Measurements from ENCODE around the gene UQCRC2.
A peak's percentile ranks its signal among the peaks of the same experiment; 100 is the strongest.
"Not testable (repeated sequence)": the region's sequence is repeated elsewhere in the genome, so short reads cannot be mapped to it uniquely, and the experiment has no call there.

The UQCRC2 gene

GRCh38 chr16:21952793-21953540, at the start of gene UQCRC2:
Gene UQCRC2, plus strand, starts transcription at chr16:21953361. Its CDS starts 63 bp downstream, at chr16:21953424.
- no peaks in the 10 kb centered on the region for H3K27me3 ChIP-seq (replicated peaks; ENCODE audit: insufficient read depth, low read length)
- peak within 1 kb of the TSS; percentile 81 for H3K27ac ChIP-seq (ENCODE audit: low read length)
- H2AFZ ChIP-seq (ENCODE audit: low read length), result peak within 1 kb of the TSS; percentile 82
- H3K36me3 ChIP-seq (replicated peaks; ENCODE audit: insufficient read depth, low read length), result 0 out of 2 replicates have a peak, but pooled peaks cover 4% of the 10 kb centered on the region
- TF ChIP-seq EZH2phosphoT487 (IDR thresholded peaks at IDR 0.05; ENCODE audit: low read length) (no peak), EZH2 (optimal IDR thresholded peaks at IDR 0.05; ENCODE audit: low read depth, low read length) (no peak)
- TF ChIP-seq, protein P1, sequence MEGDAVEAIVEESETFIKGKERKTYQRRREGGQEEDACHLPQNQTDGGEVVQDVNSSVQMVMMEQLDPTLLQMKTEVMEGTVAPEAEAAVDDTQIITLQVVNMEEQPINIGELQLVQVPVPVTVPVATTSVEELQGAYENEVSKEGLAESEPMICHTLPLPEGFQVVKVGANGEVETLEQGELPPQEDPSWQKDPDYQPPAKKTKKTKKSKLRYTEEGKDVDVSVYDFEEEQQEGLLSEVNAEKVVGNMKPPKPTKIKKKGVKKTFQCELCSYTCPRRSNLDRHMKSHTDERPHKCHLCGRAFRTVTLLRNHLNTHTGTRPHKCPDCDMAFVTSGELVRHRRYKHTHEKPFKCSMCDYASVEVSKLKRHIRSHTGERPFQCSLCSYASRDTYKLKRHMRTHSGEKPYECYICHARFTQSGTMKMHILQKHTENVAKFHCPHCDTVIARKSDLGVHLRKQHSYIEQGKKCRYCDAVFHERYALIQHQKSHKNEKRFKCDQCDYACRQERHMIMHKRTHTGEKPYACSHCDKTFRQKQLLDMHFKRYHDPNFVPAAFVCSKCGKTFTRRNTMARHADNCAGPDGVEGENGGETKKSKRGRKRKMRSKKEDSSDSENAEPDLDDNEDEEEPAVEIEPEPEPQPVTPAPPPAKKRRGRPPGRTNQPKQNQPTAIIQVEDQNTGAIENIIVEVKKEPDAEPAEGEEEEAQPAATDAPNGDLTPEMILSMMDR (IDR thresholded peaks at IDR 0.05; ENCODE audit: low read length), result no peak
- peak within 1 kb of the TSS; percentile 92 for H3K4me3 ChIP-seq (ENCODE audit: low read length)
- H3K4me2 ChIP-seq (ENCODE audit: low read depth, low read length), result peak within 1 kb of the TSS; percentile 76
- H3K9ac ChIP-seq (ENCODE audit: low read length), result peak within 1 kb of the TSS; percentile 87
- peaks cover 80% of the 10 kb centered on the region for H3K79me2 ChIP-seq (ENCODE audit: low read length)
- H3F3A ChIP-seq (ENCODE audit: insufficient read depth, low read length), result peaks cover 5% of the 10 kb centered on the region; the same call in 1 of the 2 replicates
- peak; percentile 93 for DNase-seq
- H3K9me2 ChIP-seq (replicated peaks; ENCODE audit: insufficient read depth, low read length), result no peaks in the 10 kb centered on the region
- no peaks in the 10 kb centered on the region for H3K9me3 ChIP-seq (replicated peaks; ENCODE audit: insufficient read depth, low read length)
- no peaks in the 10 kb centered on the region for H4K20me1 ChIP-seq (ENCODE audit: insufficient read depth, low read length)
- H3K4me1 ChIP-seq (ENCODE audit: low read length), result peaks cover 19% of the 10 kb centered on the region; the same call in 1 of the 2 replicates

- H3K4me3 ChIP-seq (ENCODE audit: low read length); H3K27ac ChIP-seq (ENCODE audit: low read length); H3K4me2 ChIP-seq (ENCODE audit: low read depth, low read length); H3K27me3 ChIP-seq (replicated peaks; ENCODE audit: insufficient read depth, low read length); H2AFZ ChIP-seq (ENCODE audit: low read length); H3K9me2 ChIP-seq (replicated peaks; ENCODE audit: insufficient read depth, low read length); DNase-seq; H3K79me2 ChIP-seq (ENCODE audit: low read length); H3K36me3 ChIP-seq (replicated peaks; ENCODE audit: insufficient read depth, low read length); H3K9ac ChIP-seq (ENCODE audit: low read length); H4K20me1 ChIP-seq (ENCODE audit: insufficient read depth, low read length); H3K9me3 ChIP-seq (replicated peaks; ENCODE audit: insufficient read depth, low read length); H3K4me1 ChIP-seq (ENCODE audit: low read length); H3F3A ChIP-seq (ENCODE audit: insufficient read depth, low read length): not testable (repeated sequence)
Measured at GRCh38 chr16:21932650-21933049, 20.5 kb upstream of the UQCRC2 start.

- not testable (repeated sequence) for H3K79me2 ChIP-seq (ENCODE audit: low read length); H3K4me1 ChIP-seq (ENCODE audit: low read length); H3K36me3 ChIP-seq (replicated peaks; ENCODE audit: insufficient read depth, low read length); H3K9me2 ChIP-seq (replicated peaks; ENCODE audit: insufficient read depth, low read length); H3K27ac ChIP-seq (ENCODE audit: low read length); H3K9me3 ChIP-seq (replicated peaks; ENCODE audit: insufficient read depth, low read length); H3F3A ChIP-seq (ENCODE audit: insufficient read depth, low read length); H3K4me3 ChIP-seq (ENCODE audit: low read length); H3K27me3 ChIP-seq (replicated peaks; ENCODE audit: insufficient read depth, low read length); H3K4me2 ChIP-seq (ENCODE audit: low read depth, low read length); H3K9ac ChIP-seq (ENCODE audit: low read length); DNase-seq; H4K20me1 ChIP-seq (ENCODE audit: insufficient read depth, low read length); H2AFZ ChIP-seq (ENCODE audit: low read length)
Measured at GRCh38 chr16:21933316-21933715, 19.8 kb upstream of the UQCRC2 start.

GRCh38 chr16:21933790-21934189, 19.4 kb upstream of the UQCRC2 start:
- not testable (repeated sequence) for H3K4me3 ChIP-seq (ENCODE audit: low read length); H3K36me3 ChIP-seq (replicated peaks; ENCODE audit: insufficient read depth, low read length); H3K27me3 ChIP-seq (replicated peaks; ENCODE audit: insufficient read depth, low read length); H3K9ac ChIP-seq (ENCODE audit: low read length); H3K4me1 ChIP-seq (ENCODE audit: low read length); H2AFZ ChIP-seq (ENCODE audit: low read length); H3F3A ChIP-seq (ENCODE audit: insufficient read depth, low read length); H3K27ac ChIP-seq (ENCODE audit: low read length); H3K4me2 ChIP-seq (ENCODE audit: low read depth, low read length); H3K79me2 ChIP-seq (ENCODE audit: low read length); H3K9me3 ChIP-seq (replicated peaks; ENCODE audit: insufficient read depth, low read length); H4K20me1 ChIP-seq (ENCODE audit: insufficient read depth, low read length); H3K9me2 ChIP-seq (replicated peaks; ENCODE audit: insufficient read depth, low read length); DNase-seq

DNA sequence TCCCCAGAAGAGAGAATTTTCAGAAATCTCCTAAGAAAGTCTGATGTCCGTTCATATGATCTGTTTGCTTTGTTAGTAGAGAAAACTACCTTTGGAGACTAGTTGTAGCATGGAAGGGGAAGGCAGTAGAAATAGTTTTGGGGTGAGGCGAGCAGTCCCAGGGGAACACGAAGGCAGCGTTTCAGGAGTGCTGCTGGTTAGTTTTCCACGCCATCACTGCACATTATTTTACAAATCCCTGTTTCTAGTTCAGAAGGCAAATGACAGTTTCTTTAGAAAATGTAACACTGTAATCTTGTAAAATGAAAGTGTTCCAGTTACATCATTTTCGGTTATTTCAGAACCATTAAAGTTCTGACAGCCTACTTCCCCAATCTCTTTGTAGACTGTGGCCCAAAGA, 16.9 kb upstream of the UQCRC2 start:
- H3K9me3 ChIP-seq (replicated peaks; ENCODE audit: insufficient read depth, low read length); H4K20me1 ChIP-seq (ENCODE audit: insufficient read depth, low read length); H3F3A ChIP-seq (ENCODE audit: insufficient read depth, low read length); H3K9me2 ChIP-seq (replicated peaks; ENCODE audit: insufficient read depth, low read length); H3K4me1 ChIP-seq (ENCODE audit: low read length); H3K4me2 ChIP-seq (ENCODE audit: low read depth, low read length); H3K36me3 ChIP-seq (replicated peaks; ENCODE audit: insufficient read depth, low read length); H3K27ac ChIP-seq (ENCODE audit: low read length); H3K4me3 ChIP-seq (ENCODE audit: low read length); H3K9ac ChIP-seq (ENCODE audit: low read length); H3K27me3 ChIP-seq (replicated peaks; ENCODE audit: insufficient read depth, low read length); H3K79me2 ChIP-seq (ENCODE audit: low read length); DNase-seq; H2AFZ ChIP-seq (ENCODE audit: low read length): not testable (repeated sequence)
